H9 (cell line): Measurements from ENCODE around the gene TEX44. TPM values are rescaled to one million over a fixed set of nuclear protein-coding genes. Genes with fewer than 3 reads are reported as not detected.

ENCODE experiments used
- DNase-seq: peaks from one replicate; pipeline ENCODE4 v3.0.0-alpha.2; 2017
- H2AFZ ChIP-seq: one replicate; pipeline ENCODE4 v1.6.1; 2013; ENCODE audit warnings: mild to moderate bottlenecking, low read length, control low read depth, moderate library complexity
- H2AK5ac ChIP-seq: 2 replicates; pipeline ENCODE4 v1.6.1; 2013; ENCODE audit warnings: low read length, control low read depth, mixed read lengths; ENCODE audit not compliant: insufficient read length
- H2BK120ac ChIP-seq: one replicate; pipeline ENCODE4 v1.6.1; 2013; ENCODE audit warnings: low read depth, mild to moderate bottlenecking, low read length, control low read depth, inconsistent platforms; ENCODE audit not compliant: poor library complexity, severe bottlenecking
- H2BK12ac ChIP-seq: 2 replicates; pipeline ENCODE4 v1.6.1; 2013; ENCODE audit warnings: low read length, control low read depth, mixed read lengths, low read depth; ENCODE audit not compliant: insufficient read length
- H2BK15ac ChIP-seq: 2 replicates; pipeline ENCODE4 v1.6.1; 2013; ENCODE audit warnings: low read depth, low read length, control low read depth
- H2BK20ac ChIP-seq: one replicate; pipeline ENCODE4 v1.6.1; 2013; ENCODE audit warnings: low read depth, mild to moderate bottlenecking, low read length, control low read depth, inconsistent platforms; ENCODE audit not compliant: poor library complexity, severe bottlenecking
- H2BK5ac ChIP-seq: 2 replicates; pipeline ENCODE4 v1.6.1; 2013; ENCODE audit warnings: low read length, control low read depth, mixed read lengths; ENCODE audit not compliant: insufficient read length
- H3K14ac ChIP-seq: 2 replicates; pipeline ENCODE4 v1.6.1; 2013; ENCODE audit warnings: low read length, control low read depth; ENCODE audit not compliant: insufficient read depth
- H3K18ac ChIP-seq: 2 replicates; pipeline ENCODE4 v1.6.1; 2013; ENCODE audit warnings: low read depth, mild to moderate bottlenecking, mixed read lengths, low read length, control low read depth; ENCODE audit not compliant: insufficient read length
- H3K23ac ChIP-seq: 2 replicates; pipeline ENCODE4 v1.6.1; 2013; ENCODE audit warnings: low read length, control low read depth, mixed read lengths, low read depth; ENCODE audit not compliant: insufficient read length
- H3K23me2 ChIP-seq: 2 replicates; pipeline ENCODE4 v1.6.1; 2013; ENCODE audit warnings: low read depth, mild to moderate bottlenecking, mixed read lengths, low read length, control low read depth; ENCODE audit not compliant: insufficient read length, poor library complexity, severe bottlenecking
- H3K27ac ChIP-seq: 2 replicates; pipeline ENCODE4 v1.5.1; 2013; ENCODE audit warnings: low read length, control low read depth, mixed read lengths, low read depth; ENCODE audit not compliant: insufficient read length
- H3K27me3 ChIP-seq: 2 replicates; pipeline ENCODE4 v1.6.1; 2013; ENCODE audit warnings: low read length, control low read depth, inconsistent platforms; ENCODE audit not compliant: insufficient read depth
- H3K4ac ChIP-seq: 2 replicates; pipeline ENCODE4 v1.6.1; 2013; ENCODE audit warnings: low read depth, mild to moderate bottlenecking, control low read depth, inconsistent platforms, low read length, moderate library complexity
- H3K4me1 ChIP-seq: 2 replicates; pipeline ENCODE4 v1.6.1; 2013; ENCODE audit warnings: low read length, control low read depth, inconsistent platforms; ENCODE audit not compliant: insufficient read depth
- H3K4me2 ChIP-seq: 2 replicates; pipeline ENCODE4 v1.6.1; 2013; ENCODE audit warnings: low read length, control low read depth, mixed read lengths; ENCODE audit not compliant: insufficient read length, insufficient read depth
- H3K56ac ChIP-seq: 2 replicates; pipeline ENCODE4 v1.6.1; 2013; ENCODE audit warnings: low read depth, mild to moderate bottlenecking, mixed read lengths, low read length, control low read depth; ENCODE audit not compliant: insufficient read length
- H3K79me1 ChIP-seq: 2 replicates; pipeline ENCODE4 v1.6.1; 2013; ENCODE audit warnings: low read depth, mild to moderate bottlenecking, moderate library complexity, low read length, control low read depth, inconsistent platforms; ENCODE audit not compliant: insufficient read depth, poor library complexity, severe bottlenecking
- H3K79me2 ChIP-seq: 2 replicates; pipeline ENCODE4 v1.6.1; 2013; ENCODE audit warnings: low read length, control low read depth, inconsistent platforms; ENCODE audit not compliant: insufficient read depth
- H3K9ac ChIP-seq: 2 replicates; pipeline ENCODE4 v1.6.1; 2013; ENCODE audit warnings: low read length, control low read depth, mixed read lengths; ENCODE audit not compliant: insufficient read length; ENCODE audit errors: extremely low read depth
- H3K9me3 ChIP-seq: one replicate; pipeline ENCODE4 v1.6.1; 2013; ENCODE audit warnings: low read depth, low read length, inconsistent platforms; ENCODE audit not compliant: control insufficient read depth
- H3T11ph ChIP-seq: one replicate; pipeline ENCODE4 v1.6.1; 2013; ENCODE audit warnings: mild to moderate bottlenecking, low read length, control low read depth, inconsistent platforms
- H4K20me1 ChIP-seq: one replicate; pipeline ENCODE4 v1.6.1; 2013; ENCODE audit not compliant: control insufficient read depth, insufficient read length, insufficient read depth
- H4K5ac ChIP-seq: 2 replicates; pipeline ENCODE4 v1.6.1; 2013; ENCODE audit warnings: low read depth, mild to moderate bottlenecking, mixed read lengths, low read length, control low read depth; ENCODE audit not compliant: insufficient read length
- H4K8ac ChIP-seq: replicated peaks from 2 replicates; pipeline ENCODE4 v1.6.1; 2013; ENCODE audit warnings: low read length, control low read depth, mixed read lengths, low read depth; ENCODE audit not compliant: insufficient read length
- H4K91ac ChIP-seq: 2 replicates; pipeline ENCODE4 v1.6.1; 2013; ENCODE audit warnings: low read depth, mild to moderate bottlenecking, moderate library complexity, mixed read lengths, low read length, control low read depth; ENCODE audit not compliant: insufficient read length
- H3K27ac Mint-ChIP-seq, 3 experiments: 2 replicates in 2 of 3; 3 replicates in 1 of 3; pipeline ENCODE4 v1.8.0; 2020 to 2021; ENCODE audit warnings: mixed read lengths in 3 of 3, mild to moderate bottlenecking in 1 of 3, moderate library complexity in 1 of 3
- H3K27me3 Mint-ChIP-seq: 2 replicates; pipeline ENCODE4 v1.8.0; 2021; ENCODE audit warnings: low read depth, mild to moderate bottlenecking, moderate library complexity, mixed read lengths
- H3K36me3 Mint-ChIP-seq, 3 experiments: 2 replicates in 2 of 3; 3 replicates in 1 of 3; pipeline ENCODE4 v1.8.0; 2020 to 2021; ENCODE audit warnings: low read depth in 3 of 3, mixed read lengths in 3 of 3; ENCODE audit not compliant: insufficient read depth in 1 of 3
- H3K4me1 Mint-ChIP-seq, 2 experiments: 2 replicates each; pipeline ENCODE4 v1.8.0; 2020; ENCODE audit warnings: mixed read lengths in 2 of 2
- H3K4me3 Mint-ChIP-seq, 2 experiments: 2 replicates in 1 of 2; 3 replicates in 1 of 2; pipeline ENCODE4 v1.8.0; 2020 to 2021; ENCODE audit warnings: mild to moderate bottlenecking in 2 of 2, mixed read lengths in 2 of 2, moderate library complexity in 1 of 2
- H3K9me3 Mint-ChIP-seq, 2 experiments: 2 replicates in 1 of 2; 3 replicates in 1 of 2; pipeline ENCODE4 v1.8.0; 2020; ENCODE audit warnings: mild to moderate bottlenecking in 2 of 2, mixed read lengths in 2 of 2, moderate library complexity in 1 of 2
- WGBS: extraction: QIAGEN DNeasy Blood & Tissue Kit; methylation state at CpG from one replicate; pipeline ENCODE4 v1.1.7; 2013; ENCODE audit warnings: missing lambda C conversion rate, low lambda C conversion rate, mixed read lengths; ENCODE audit not compliant: insufficient read length; ENCODE audit errors: extremely low coverage; 5-methylcytosine and 5-hydroxymethylcytosine counted together
- total RNA-seq: library from RNA; stranded (reverse); gene quantifications from 2 replicates; pipeline ENCODE4 v1.2.1, GENCODE V29; 2021
- TF ChIP-seq, protein P1 (sequence below): fragments of 200-600 bp; sonication (generic); conservative IDR thresholded peaks from 3 replicates; pipeline ENCODE4 v1.8.0; 2021; ENCODE audit warnings: antibody characterized with exemption, mild to moderate bottlenecking

TEX44 gene
- total RNA-seq, 1 experiment from 2014 or later = not detected

DNA sequence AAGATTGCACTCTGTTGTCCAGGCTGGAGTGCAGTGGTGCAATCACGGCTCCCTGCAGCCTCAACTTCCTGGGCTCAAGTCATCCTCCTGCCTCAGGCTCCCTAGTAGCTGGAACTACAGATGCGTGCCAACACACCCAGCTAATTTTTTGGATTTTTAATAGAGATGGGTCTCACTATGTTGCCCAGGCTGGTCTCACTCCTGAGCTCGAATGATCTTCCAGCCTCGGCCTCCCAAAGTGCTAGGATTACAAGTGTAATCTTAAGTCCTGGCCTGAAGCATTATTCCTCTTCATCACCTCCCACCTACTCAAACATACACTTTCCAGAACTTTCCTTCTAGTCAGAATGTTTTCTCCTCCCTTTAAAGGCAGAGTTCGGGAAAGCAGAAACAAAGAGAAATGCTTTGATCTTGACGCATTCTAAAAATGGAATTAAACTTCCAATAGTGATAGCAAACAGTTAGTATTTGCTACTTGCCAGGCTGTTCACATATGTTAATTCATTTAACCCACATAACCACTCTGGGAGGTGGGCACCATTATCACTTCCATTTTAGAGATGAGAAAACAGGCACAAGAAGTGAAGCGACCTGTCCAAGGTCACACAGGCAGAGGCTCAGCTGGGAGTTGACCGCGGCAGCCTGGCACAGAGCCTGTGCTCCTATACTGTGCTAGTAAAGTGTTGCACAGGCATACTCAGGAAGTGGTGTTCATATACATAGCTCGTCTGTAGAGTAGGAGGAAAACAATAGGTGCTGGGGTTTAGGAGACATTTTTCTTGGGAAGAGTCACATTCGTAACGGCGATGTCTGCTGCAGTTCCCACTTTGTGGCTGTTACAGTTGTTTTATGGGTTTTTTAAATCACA, 24.6 kb downstream of the TEX44 start:
- WGBS = no CpG with 5 or more reads among the region's 13 CpGs
- no peak overlapping the region for H4K5ac ChIP-seq
- no peak overlapping the region for H4K91ac ChIP-seq
- no peak overlapping the region for H2AK5ac ChIP-seq
- H3K4me1 ChIP-seq = 0 out of 2 replicates have a peak, but pooled peaks cover 1% of the 10 kb centered on the region
- no peak overlapping the region for H3K4ac ChIP-seq
- Mint-ChIP-seq H3K27me3 (no peaks in the 10 kb centered on the region), H3K36me3 (no peaks in the 10 kb centered on the region), H3K4me1 (peaks cover 52 to 57% of the 10 kb centered on the region in 2 experiments), H3K27ac (no peak overlapping the region), H3K4me3 (no peak overlapping the region), H3K9me3 (no peaks in the 10 kb centered on the region)
- H2BK15ac ChIP-seq = no peak overlapping the region
- no peak overlapping the region for H3T11ph ChIP-seq
- H2BK20ac ChIP-seq = no peak overlapping the region
- H3K23me2 ChIP-seq = peaks cover 13% of the 10 kb centered on the region
- DNase-seq = no peak
- no peaks in the 10 kb centered on the region for H4K20me1 ChIP-seq
- H3K18ac ChIP-seq = no peak overlapping the region
- no peak overlapping the region for H2BK5ac ChIP-seq
- H4K8ac ChIP-seq = no peak overlapping the region
- H3K27ac ChIP-seq = no peak overlapping the region
- H3K9me3 ChIP-seq = no peaks in the 10 kb centered on the region
- no peak overlapping the region for H3K56ac ChIP-seq
- H3K23ac ChIP-seq = no peak overlapping the region
- no peaks in the 10 kb centered on the region for H3K79me1 ChIP-seq
- H2BK12ac ChIP-seq = no peak overlapping the region
- no peak overlapping the region for H3K9ac ChIP-seq
- no peak overlapping the region for H3K4me2 ChIP-seq
- no peak overlapping the region for H3K14ac ChIP-seq
- no peak overlapping the region for H2AFZ ChIP-seq
- TF ChIP-seq, protein P1, sequence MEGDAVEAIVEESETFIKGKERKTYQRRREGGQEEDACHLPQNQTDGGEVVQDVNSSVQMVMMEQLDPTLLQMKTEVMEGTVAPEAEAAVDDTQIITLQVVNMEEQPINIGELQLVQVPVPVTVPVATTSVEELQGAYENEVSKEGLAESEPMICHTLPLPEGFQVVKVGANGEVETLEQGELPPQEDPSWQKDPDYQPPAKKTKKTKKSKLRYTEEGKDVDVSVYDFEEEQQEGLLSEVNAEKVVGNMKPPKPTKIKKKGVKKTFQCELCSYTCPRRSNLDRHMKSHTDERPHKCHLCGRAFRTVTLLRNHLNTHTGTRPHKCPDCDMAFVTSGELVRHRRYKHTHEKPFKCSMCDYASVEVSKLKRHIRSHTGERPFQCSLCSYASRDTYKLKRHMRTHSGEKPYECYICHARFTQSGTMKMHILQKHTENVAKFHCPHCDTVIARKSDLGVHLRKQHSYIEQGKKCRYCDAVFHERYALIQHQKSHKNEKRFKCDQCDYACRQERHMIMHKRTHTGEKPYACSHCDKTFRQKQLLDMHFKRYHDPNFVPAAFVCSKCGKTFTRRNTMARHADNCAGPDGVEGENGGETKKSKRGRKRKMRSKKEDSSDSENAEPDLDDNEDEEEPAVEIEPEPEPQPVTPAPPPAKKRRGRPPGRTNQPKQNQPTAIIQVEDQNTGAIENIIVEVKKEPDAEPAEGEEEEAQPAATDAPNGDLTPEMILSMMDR = no peak
- H3K79me2 ChIP-seq = no peaks in the 10 kb centered on the region
- H2BK120ac ChIP-seq = no peak overlapping the region
- H3K27me3 ChIP-seq = no peaks in the 10 kb centered on the region
